GM12872 (cell line): ENCODE measurements around the gene GDPD5.

ENCODE experiments used
- CTCF ChIP-seq: IDR thresholded peaks from 3 replicates; pipeline ENCODE4 v1.5.1; 2011; ENCODE audit warnings: low read depth, mild to moderate bottlenecking, low read length, moderate library complexity; ENCODE audit not compliant: insufficient read depth

The GDPD5 gene

GRCh38 chr11:75467881-75468280 lies 57.9 kb downstream of the GDPD5 start:
- TF ChIP-seq CTCF = no peak

GRCh38 chr11:75467311-75467710 lies 58.4 kb downstream of the GDPD5 start:
- no peak for TF ChIP-seq CTCF

- no peak for TF ChIP-seq CTCF
Observed at GRCh38 chr11:75465701-75466531, 59.8 kb downstream of the GDPD5 start.

- no peak for TF ChIP-seq CTCF
Observed at GRCh38 chr11:75463106-75463774, 62.5 kb downstream of the GDPD5 start.

GRCh38 chr11:75462117-75462653 lies 63.6 kb downstream of the GDPD5 start:
- TF ChIP-seq CTCF = no peak

GRCh38 chr11:75461151-75461550 lies 64.6 kb downstream of the GDPD5 start:
- no peak for TF ChIP-seq CTCF

GRCh38 chr11:75456596-75457183 lies 69.1 kb downstream of the GDPD5 start:
- TF ChIP-seq CTCF = no peak
